Hepatocyte (in vitro differentiated cells): Measurements from ENCODE around the gene MACROD2.

Source experiments
- EZH2phosphoT487 ChIP-seq: fragments of 200-600 bp; sonication (generic); IDR thresholded peaks from one replicate; pipeline ENCODE4 v1.6.1; 2018; ENCODE audit warnings: antibody characterized with exemption, mild to moderate bottlenecking, low read depth, moderate library complexity; ENCODE audit not compliant: unreplicated experiment, severe bottlenecking
- TF ChIP-seq, protein P1 (sequence below): fragments of 200-600 bp; sonication (generic); IDR thresholded peaks from 2 replicates; pipeline ENCODE4 v1.5.1; 2016; ENCODE audit warnings: antibody characterized with exemption, mild to moderate bottlenecking; ENCODE audit not compliant: poor library complexity

DNA sequence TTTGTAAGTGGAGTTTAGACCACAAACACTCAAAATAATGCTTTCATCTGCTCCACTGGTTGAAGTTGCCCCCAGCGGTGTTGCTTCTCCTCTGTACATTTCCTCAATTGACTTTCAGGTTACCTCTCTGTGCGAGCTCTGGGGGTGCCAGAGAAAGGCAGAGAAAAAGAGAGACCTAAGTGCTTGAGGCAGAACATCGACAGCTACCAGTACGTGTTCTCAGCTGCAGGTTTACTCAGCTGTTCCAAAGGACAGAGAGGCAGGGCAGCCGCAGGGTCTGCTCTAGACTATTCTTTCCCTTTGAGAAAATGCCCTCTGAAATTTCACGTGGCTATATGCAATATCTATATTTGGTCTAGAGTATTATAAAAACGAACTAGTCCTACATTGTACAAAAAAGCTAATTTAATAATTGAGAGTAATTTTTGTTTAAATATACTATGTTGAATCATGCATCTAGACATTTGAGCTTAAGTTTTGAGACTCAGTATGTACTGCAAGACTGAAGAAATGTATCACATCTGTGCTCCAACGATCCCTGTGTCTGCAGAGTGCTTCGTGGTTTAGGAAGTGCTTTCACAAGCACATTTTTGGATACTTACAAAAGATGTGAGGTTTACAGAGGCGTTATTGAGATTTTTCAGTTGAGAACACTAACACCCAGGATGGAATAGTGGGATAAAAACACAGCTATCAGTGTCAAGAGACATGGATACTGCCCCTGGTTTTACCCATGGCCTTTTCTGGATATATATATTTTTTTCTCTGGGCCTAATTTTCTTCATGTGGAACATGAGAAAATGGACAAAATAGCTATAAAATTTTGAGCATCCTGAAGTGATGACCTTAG, 795.7 kb downstream of the MACROD2 start:
- TF ChIP-seq, protein P1, sequence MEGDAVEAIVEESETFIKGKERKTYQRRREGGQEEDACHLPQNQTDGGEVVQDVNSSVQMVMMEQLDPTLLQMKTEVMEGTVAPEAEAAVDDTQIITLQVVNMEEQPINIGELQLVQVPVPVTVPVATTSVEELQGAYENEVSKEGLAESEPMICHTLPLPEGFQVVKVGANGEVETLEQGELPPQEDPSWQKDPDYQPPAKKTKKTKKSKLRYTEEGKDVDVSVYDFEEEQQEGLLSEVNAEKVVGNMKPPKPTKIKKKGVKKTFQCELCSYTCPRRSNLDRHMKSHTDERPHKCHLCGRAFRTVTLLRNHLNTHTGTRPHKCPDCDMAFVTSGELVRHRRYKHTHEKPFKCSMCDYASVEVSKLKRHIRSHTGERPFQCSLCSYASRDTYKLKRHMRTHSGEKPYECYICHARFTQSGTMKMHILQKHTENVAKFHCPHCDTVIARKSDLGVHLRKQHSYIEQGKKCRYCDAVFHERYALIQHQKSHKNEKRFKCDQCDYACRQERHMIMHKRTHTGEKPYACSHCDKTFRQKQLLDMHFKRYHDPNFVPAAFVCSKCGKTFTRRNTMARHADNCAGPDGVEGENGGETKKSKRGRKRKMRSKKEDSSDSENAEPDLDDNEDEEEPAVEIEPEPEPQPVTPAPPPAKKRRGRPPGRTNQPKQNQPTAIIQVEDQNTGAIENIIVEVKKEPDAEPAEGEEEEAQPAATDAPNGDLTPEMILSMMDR, result no peak
- no peak for TF ChIP-seq EZH2phosphoT487
